RWPE2 (cell line): ENCODE data around the gene KCTD5.

ENCODE experiments used
- ATAC-seq: fragments of 200-7000 bp; cut with Tn5 transposase; 3 replicates; pipeline ENCODE4 v1.9.1; 2021; ENCODE audit warnings: low read depth
- DNase-seq: peaks from one replicate; pipeline ENCODE4 v3.0.0-alpha.2; 2020; ENCODE audit warnings: low spot score
- H3K27ac ChIP-seq: fragments of 450-650 bp; 2 replicates; pipeline ENCODE4 v1.5.1; 2017; ENCODE audit warnings: mild to moderate bottlenecking; ENCODE audit not compliant: poor library complexity, severe bottlenecking
- H3K27me3 ChIP-seq: fragments of 250-450 bp; sonication (Bioruptor Pico); 2 replicates; pipeline ENCODE4 v1.5.1; 2021; ENCODE audit warnings: mild to moderate bottlenecking, moderate library complexity; ENCODE audit not compliant: insufficient read depth, poor library complexity, severe bottlenecking
- H3K36me3 ChIP-seq: fragments of 250-450 bp; sonication (Bioruptor Pico); 2 replicates; pipeline ENCODE4 v1.5.1; 2020; ENCODE audit warnings: low read depth, mild to moderate bottlenecking, moderate library complexity
- H3K4me1 ChIP-seq: fragments of 250-450 bp; sonication (Bioruptor Pico); 2 replicates; pipeline ENCODE4 v1.5.1; 2021; ENCODE audit warnings: mild to moderate bottlenecking, moderate library complexity; ENCODE audit not compliant: insufficient read depth, poor library complexity, severe bottlenecking
- H3K4me3 ChIP-seq: fragments of 250-450 bp; sonication (Bioruptor Pico); 2 replicates; pipeline ENCODE4 v1.5.1; 2021; ENCODE audit warnings: mild to moderate bottlenecking, moderate library complexity; ENCODE audit not compliant: severe bottlenecking
- H3K9me3 ChIP-seq: fragments of 250-450 bp; sonication (Bioruptor Pico); 2 replicates; pipeline ENCODE4 v1.5.1; 2021; ENCODE audit warnings: mild to moderate bottlenecking, moderate library complexity; ENCODE audit not compliant: severe bottlenecking
- CTCF ChIP-seq: fragments of 450-650 bp; IDR thresholded peaks from one replicate; pipeline ENCODE4 v1.5.1; 2017; ENCODE audit warnings: mild to moderate bottlenecking, moderate library complexity; ENCODE audit not compliant: poor library complexity, severe bottlenecking

The KCTD5 gene

GRCh38 chr16:2755158-2755557, 72.8 kb downstream of the KCTD5 start:
- H3K27ac ChIP-seq: no peak overlapping the region
- DNase-seq: no peak

GRCh38 chr16:2756288-2757015, 74.1 kb downstream of the KCTD5 start:
- Histone ChIP-seq H3K27ac (no peak overlapping the region), H3K36me3 (peaks cover 83% of the 10 kb centered on the region)

More at GRCh38 chr16:2755158-2755557, 72.8 kb downstream of the KCTD5 start:
- Histone ChIP-seq H3K36me3 (peaks cover 70% of the 10 kb centered on the region), H3K27me3 (no peaks in the 10 kb centered on the region), H3K4me1 (peaks cover 18% of the 10 kb centered on the region), H3K9me3 (no peaks in the 10 kb centered on the region), H3K4me3 (no peak overlapping the region)
- no peak for TF ChIP-seq CTCF
- ATAC-seq: no peak

GRCh38 chr16:2757344-2757743, 75.0 kb downstream of the KCTD5 start:
- no peak overlapping the region for H3K4me3 ChIP-seq
- TF ChIP-seq CTCF: no peak
- no peak overlapping the region for H3K27ac ChIP-seq
- no peaks in the 10 kb centered on the region for H3K9me3 ChIP-seq
- no peak for ATAC-seq
- H3K4me1 ChIP-seq: peaks cover 11% of the 10 kb centered on the region
- no peak for DNase-seq
- peaks cover 92% of the 10 kb centered on the region for H3K36me3 ChIP-seq
- no peaks in the 10 kb centered on the region for H3K27me3 ChIP-seq

More at GRCh38 chr16:2756288-2757015, 74.1 kb downstream of the KCTD5 start:
- Histone ChIP-seq H3K4me3 (no peak overlapping the region), H3K9me3 (no peaks in the 10 kb centered on the region), H3K27me3 (no peaks in the 10 kb centered on the region), H3K4me1 (peaks cover 16% of the 10 kb centered on the region)
- no peak for TF ChIP-seq CTCF
- ATAC-seq (no peak), DNase-seq (peak; percentile 52)
